ENCODE data around the gene CSDE1.

CSDE1 gene

DNA sequence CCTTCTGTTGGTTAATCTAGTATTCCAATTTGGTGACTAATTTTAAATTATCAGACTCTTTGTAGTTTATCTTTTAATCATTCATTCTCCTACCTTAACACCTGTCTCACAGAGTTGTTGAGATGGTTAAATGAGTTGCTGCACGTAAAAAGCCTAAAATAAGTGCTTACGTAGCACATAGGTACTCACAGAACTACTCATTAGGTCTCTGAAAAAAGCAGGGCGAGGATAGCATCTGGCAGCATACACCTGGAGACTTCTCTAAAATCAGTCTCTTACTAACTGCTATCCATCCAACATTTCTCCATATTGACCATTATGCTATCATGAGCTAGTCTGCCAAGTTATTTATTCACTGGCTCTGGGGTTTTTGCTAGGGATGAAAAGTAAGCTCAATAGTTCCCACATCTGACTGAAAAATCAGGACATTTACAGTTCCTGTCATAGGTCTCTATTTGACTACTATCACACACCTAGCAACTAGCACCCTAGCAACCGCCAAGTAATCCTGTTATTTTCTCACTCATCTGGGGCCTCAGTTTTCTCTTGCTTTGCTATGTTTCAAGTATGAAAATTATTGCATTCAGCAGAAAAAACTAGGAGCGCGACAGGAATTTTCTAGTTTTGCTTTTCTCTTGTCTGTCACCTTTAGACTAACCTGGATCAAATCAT is 11.2 kb downstream of the CSDE1 start:
- no peak for TF ChIP-seq EZH2 (IDR thresholded peaks at IDR 0.05; ENCODE audit: borderline replicate concordance, low read depth, low read length, severe bottlenecking)
- TF ChIP-seq CTCF (IDR thresholded peaks at IDR 0.05; ENCODE audit: borderline replicate concordance, extremely low read depth, low read length, poor library complexity, severe bottlenecking): no peak
- DNase-seq (no peak), ATAC-seq (ENCODE audit: insufficient read depth, low read depth) (no peak)
- Histone ChIP-seq H2AFZ (ENCODE audit: low read depth, low read length) (no peak overlapping the region), H3K27me3 (ENCODE audit: insufficient read depth, low read length, poor library complexity) (no peaks in the 10 kb centered on the region), H3K9ac (ENCODE audit: low read depth, low read length) (no peak overlapping the region), H3K4me1 (ENCODE audit: insufficient read depth, low read length) (peaks cover 6% of the 10 kb centered on the region), H3K36me3 (ENCODE audit: insufficient read depth, low read length) (peaks cover 94% of the 10 kb centered on the region), H3K79me2 (ENCODE audit: insufficient read depth, low read length) (peaks cover 100% of the 10 kb centered on the region), H3K4me2 (ENCODE audit: insufficient read depth, low read length) (no peak overlapping the region), H3K9me3 (ENCODE audit: insufficient read depth, low read length, severe bottlenecking) (no peaks in the 10 kb centered on the region), H3K27ac (ENCODE audit: low read length) (no peak overlapping the region), H3K4me3 (ENCODE audit: low read depth in 1 of 2, low read length in 2 of 2) (no peak overlapping the region), H4K20me1 (ENCODE audit: insufficient read depth, low read length) (peaks cover 92% of the 10 kb centered on the region)

DNA sequence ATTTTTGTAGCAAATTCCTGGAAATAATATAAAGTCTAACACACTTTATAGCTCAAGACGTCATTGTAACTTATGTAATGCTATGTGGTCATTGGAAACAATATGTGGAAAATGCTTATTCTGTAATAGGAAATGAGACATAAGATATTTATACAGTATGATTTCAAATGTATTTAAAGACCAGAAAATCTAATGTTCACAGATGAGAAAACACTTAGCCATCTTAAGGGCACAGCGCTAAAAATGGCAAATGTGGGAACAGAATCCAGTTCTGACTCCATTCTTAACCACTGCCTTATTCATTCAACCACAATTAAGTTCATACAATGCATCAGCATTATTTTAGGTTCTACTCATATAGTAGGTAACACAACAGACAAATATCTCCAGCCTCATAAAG is 12.5 kb downstream of the CSDE1 start:
- H3K4me3 ChIP-seq (ENCODE audit: low read depth in 1 of 2, low read length in 2 of 2): no peak overlapping the region
- H4K20me1 ChIP-seq (ENCODE audit: insufficient read depth, low read length): peaks cover 92% of the 10 kb centered on the region
- H3K4me2 ChIP-seq (ENCODE audit: insufficient read depth, low read length): no peak overlapping the region
- H3K79me2 ChIP-seq (ENCODE audit: insufficient read depth, low read length): peaks cover 100% of the 10 kb centered on the region
- H2AFZ ChIP-seq (ENCODE audit: low read depth, low read length): no peak overlapping the region
- H3K4me1 ChIP-seq (ENCODE audit: insufficient read depth, low read length): peaks cover 3% of the 10 kb centered on the region; the same call in 1 of the 2 replicates
- TF ChIP-seq EZH2 (IDR thresholded peaks at IDR 0.05; ENCODE audit: borderline replicate concordance, low read depth, low read length, severe bottlenecking) (no peak), CTCF (IDR thresholded peaks at IDR 0.05; ENCODE audit: borderline replicate concordance, extremely low read depth, low read length, poor library complexity, severe bottlenecking) (no peak)
- no peak overlapping the region for H3K27ac ChIP-seq (ENCODE audit: low read length)
- H3K9me3 ChIP-seq (ENCODE audit: insufficient read depth, low read length, severe bottlenecking): no peaks in the 10 kb centered on the region
- no peak overlapping the region for H3K9ac ChIP-seq (ENCODE audit: low read depth, low read length)
- H3K27me3 ChIP-seq (ENCODE audit: insufficient read depth, low read length, poor library complexity): no peaks in the 10 kb centered on the region
- ATAC-seq (ENCODE audit: insufficient read depth, low read depth): no peak
- DNase-seq: no peak
- H3K36me3 ChIP-seq (ENCODE audit: insufficient read depth, low read length): peaks cover 99% of the 10 kb centered on the region

DNA sequence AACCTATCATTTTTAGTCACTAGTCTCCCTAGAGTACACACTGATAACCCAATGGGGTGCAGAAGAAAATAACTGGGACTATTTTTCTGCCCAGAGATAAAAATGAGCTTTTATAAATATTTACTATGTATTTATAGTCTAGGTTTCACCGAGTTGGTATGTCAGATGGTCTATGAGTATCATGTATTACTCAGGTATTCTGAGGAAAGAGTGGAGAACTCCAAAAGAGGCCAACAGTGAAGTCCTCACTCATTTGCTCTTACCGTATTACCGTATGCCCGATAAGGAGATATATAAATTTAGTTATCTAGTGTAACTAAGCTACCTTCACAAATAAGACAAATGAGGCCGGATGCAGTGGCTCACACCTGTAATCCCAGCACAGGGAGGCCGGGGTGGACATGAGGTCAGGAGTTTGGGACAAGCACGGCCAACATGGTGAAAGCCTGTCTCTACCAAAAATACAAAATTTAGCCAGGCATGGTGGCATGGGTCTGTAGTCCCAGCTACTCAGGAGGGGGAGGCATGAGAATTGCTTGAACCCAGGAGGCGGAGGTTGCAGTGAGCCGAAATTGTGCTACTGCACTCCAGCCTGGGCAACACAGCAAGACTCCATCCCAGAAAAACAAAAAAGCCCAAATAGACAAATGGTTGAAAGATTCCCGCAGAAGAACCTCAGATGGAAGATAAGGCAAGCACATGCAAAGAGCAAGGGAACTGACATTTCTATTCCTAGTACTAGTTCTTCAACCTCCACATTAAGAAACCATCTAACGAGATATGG is 15.6 kb downstream of the CSDE1 start:
- Histone ChIP-seq H3K4me1 (ENCODE audit: insufficient read depth, low read length) (no peaks in the 10 kb centered on the region), H3K27me3 (ENCODE audit: insufficient read depth, low read length, poor library complexity) (no peaks in the 10 kb centered on the region), H3K9me3 (ENCODE audit: insufficient read depth, low read length, severe bottlenecking) (no peaks in the 10 kb centered on the region), H3K4me2 (ENCODE audit: insufficient read depth, low read length) (no peak overlapping the region), H3K27ac (ENCODE audit: low read length) (no peak overlapping the region), H3K9ac (ENCODE audit: low read depth, low read length) (no peak overlapping the region), H3K4me3 (ENCODE audit: low read depth in 1 of 2, low read length in 2 of 2) (no peak overlapping the region), H2AFZ (ENCODE audit: low read depth, low read length) (no peak overlapping the region), H4K20me1 (ENCODE audit: insufficient read depth, low read length) (peaks cover 85% of the 10 kb centered on the region), H3K79me2 (ENCODE audit: insufficient read depth, low read length) (peaks cover 98% of the 10 kb centered on the region), H3K36me3 (ENCODE audit: insufficient read depth, low read length) (peaks cover 97% of the 10 kb centered on the region)
- DNase-seq: no peak
- no peak for ATAC-seq (ENCODE audit: insufficient read depth, low read depth)
- TF ChIP-seq CTCF (IDR thresholded peaks at IDR 0.05; ENCODE audit: borderline replicate concordance, extremely low read depth, low read length, poor library complexity, severe bottlenecking): no peak
- no peak for TF ChIP-seq EZH2 (IDR thresholded peaks at IDR 0.05; ENCODE audit: borderline replicate concordance, low read depth, low read length, severe bottlenecking)

Measured in DND-41 (cell line).